HG03097 (cell line): ENCODE measurements around the gene PNO1.
A peak's percentile ranks its signal among the peaks of the same experiment; 100 is the strongest.

ENCODE experiments used
- ATAC-seq: cut with Tn5 transposase; IDR thresholded peaks from one replicate; pipeline ENCODE4 v1.9.1; 2021; ENCODE audit not compliant: unreplicated experiment, low FRiP score

PNO1 gene

DNA sequence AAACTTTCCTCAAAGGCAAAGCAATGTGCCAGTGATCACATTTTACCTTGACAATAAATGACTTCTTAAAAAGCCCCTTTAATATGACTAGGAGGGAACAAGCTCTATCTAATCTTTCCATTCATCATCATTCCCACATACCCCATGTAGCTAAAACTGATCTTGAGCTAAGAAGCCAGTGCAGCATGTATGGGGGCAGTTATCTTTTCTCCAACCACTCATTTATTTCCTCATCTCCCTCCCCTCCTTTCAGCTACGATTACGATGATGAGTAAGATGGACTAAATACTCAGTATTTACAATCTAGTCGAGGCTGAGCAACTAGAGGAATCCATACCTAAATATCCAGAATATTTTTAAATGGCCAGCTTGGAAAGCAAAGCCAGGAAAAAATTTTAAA is 35.5 kb downstream of the PNO1 start:
- ATAC-seq: no peak

GRCh38 chr2:68193787-68194372 is 36.2 kb downstream of the PNO1 start:
- ATAC-seq: no peak

GRCh38 chr2:68195096-68195495 is 37.4 kb downstream of the PNO1 start:
- no peak for ATAC-seq

DNA sequence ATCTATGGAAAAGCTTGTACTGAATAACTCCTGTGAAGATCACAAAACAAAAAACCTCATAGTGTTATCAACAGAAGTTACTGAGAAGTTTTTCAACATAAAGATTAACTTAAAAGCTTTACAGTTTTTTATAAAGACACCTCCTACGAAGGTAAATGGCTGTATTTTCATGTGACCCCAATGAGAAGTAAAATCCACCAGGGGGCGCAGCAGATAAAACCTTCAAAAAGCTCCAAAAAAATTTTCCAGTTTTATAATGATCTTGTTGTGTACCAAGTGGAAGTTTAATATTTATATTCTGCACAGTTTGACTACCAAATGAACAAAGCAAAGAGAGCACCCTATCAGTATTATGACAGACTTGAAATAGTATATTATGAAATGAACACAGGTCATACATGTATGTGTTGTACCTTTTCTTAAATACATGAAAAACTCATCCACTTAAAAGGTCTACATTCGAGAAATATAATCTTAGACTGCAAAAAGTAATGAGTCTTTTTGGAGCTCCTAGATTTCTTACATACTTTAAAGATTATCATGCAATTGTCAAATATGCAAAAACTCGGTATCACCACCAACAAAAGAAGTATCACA is 38.5 kb downstream of the PNO1 start:
- no peak for ATAC-seq

DNA sequence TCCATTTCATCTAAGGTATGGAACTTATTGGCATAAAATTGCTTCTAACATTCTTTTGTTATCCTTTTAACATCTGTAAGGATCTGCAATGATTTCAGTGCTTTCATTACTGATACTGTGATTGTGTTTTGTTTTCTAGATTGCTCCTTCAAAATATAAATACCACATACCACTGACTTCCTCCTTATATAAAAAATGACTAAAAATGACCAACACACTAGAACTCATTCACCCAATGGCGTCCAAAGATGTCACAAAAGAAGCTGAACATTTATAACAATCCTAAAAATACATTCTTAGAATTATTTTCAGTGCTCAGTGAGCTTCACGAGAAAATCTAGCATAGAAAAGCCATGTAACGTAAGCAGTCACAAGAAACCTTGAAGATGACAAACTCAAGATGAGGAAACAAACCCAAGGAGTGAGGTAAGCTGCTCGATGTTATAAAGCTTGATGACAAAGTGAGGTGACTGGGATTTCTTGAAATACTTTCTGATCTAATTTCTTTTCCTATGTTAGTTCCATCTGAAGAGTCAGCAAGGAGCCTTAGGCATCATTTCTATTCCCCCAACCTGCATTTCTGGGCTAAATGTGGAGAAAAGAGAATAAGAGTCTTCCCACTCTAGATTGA is 42.6 kb downstream of the PNO1 start:
- no peak for ATAC-seq

- ATAC-seq: peak; percentile 86
These were observed 45.9 kb downstream of the PNO1 start for GRCh38 chr2:68203587-68203986.

GRCh38 chr2:68206793-68207192 is 49.1 kb downstream of the PNO1 start:
- no peak for ATAC-seq

- peak; percentile 43 for ATAC-seq
These were observed 56.7 kb downstream of the PNO1 start for GRCh38 chr2:68214381-68214780.

GRCh38 chr2:68216454-68217310 is 59.0 kb downstream of the PNO1 start:
- no peak for ATAC-seq

DNA sequence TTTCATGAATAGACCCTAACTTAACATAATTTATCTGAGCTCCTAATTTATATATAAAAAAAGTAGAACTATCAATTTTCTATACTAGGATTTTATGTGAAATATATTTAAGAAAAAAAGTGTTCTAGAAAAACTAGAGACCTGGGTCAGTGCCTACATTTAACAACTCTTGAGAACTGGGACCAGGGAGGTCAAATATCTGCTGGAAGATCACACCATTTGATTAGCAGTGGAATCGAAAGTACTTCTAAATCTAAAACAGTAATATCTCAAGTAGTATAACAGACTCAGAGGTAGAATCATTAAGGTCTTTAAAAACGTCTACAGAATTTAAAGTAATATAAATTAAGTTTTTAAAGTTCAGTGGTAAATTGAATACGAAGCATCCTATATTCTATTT is 60.0 kb downstream of the PNO1 start:
- ATAC-seq: no peak

DNA sequence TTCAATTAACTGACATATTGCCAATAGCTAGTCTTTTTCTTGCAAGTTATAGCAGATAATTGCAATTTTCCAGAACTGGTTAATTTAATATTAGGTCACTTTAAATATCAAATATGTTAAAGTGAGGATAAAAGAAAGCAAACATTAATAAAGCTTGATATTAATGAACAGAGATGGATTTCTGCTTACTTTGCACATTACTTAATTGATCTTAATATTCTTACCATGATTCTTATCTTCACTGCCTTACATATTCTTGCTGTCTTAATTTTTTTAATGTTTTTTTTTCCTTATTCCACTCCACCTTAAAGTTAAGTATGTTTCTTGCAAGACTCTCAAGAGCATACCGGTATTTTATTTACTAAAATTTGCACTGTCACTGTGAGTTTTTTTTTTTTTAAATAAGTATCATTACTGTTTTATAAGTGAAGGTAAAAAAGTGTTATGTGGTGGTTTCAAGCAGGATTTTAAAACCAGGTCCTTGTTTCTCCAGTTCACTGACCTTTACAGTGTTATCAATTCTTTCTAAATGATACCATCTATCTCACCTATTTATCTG is 60.7 kb downstream of the PNO1 start:
- ATAC-seq: no peak

DNA sequence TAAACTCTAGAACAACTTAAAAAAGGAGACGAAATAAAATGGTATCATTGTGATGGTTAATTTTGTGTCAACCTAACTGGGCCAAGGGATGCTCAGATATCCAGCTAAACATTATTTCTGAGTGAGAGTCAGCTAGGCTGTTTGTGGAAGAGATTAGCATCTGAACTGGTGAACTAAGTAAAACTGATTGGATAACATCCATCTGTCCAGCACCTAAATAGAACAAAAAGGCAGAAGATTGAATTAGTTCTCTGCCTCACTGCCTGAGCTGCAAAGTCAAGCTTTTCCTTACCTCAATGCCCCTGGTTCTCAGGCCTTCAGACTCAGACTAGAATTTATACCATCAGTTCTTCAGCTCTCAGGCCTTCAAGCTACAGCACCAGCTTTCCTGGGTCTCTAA is 64.6 kb downstream of the PNO1 start:
- ATAC-seq: no peak

DNA sequence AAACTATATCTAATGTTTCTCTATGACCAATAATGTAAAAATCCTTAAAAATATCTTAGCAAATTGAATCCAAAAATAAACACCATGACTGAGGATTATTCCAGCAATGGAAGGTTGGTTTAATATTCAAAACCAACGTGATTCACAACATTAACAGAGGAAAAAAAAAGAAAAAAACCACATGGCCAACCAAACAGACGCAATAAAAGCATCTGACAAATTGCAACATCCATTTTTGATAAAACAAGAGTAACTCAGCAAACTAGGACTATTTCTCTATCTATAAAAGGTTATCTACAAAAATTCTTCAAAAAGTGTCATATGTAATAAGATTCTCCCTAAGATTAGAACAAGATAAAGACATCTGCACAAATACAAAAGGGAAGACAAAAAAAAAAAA is 65.7 kb downstream of the PNO1 start:
- no peak for ATAC-seq

DNA sequence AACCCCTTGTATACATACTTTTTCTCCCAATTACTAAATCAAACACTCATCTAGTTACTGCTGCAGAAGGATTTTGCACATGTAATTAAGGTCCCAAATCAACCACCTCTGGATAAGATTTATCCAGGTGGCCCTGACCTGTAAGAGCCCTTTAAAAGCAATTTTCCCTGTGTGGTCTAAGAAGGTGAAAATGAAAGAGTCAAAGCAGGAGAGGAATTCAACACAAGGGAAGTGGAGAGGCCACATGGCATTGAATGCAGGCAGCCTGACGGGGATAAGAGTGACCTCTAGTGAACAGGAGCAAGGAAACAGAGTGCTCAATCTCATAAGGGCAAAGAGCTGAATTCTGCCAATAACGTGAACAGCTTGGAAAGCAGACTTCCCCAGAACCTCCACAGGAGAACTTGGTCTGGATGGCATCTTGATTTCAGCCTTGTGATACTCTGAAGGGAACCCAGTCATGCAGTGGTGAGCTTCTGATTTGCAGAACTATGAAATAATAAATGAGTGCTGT is 67.5 kb downstream of the PNO1 start:
- peak; percentile 60 for ATAC-seq
